DND-41 (cell line): Measurements from ENCODE around the gene OTOF.

ENCODE experiments used
- EZH2 ChIP-seq: IDR thresholded peaks from 3 replicates; pipeline ENCODE4 v1.6.1; 2012; ENCODE audit warnings: borderline replicate concordance, low read depth, mild to moderate bottlenecking, moderate library complexity, low read length, inconsistent platforms; ENCODE audit not compliant: severe bottlenecking
- TF ChIP-seq, protein P1 (sequence below): IDR thresholded peaks from 2 replicates; pipeline ENCODE4 v1.5.1; 2012; ENCODE audit warnings: borderline replicate concordance, low read length, moderate library complexity, mild to moderate bottlenecking; ENCODE audit not compliant: poor library complexity, severe bottlenecking; ENCODE audit errors: extremely low read depth

- TF ChIP-seq, protein P1, sequence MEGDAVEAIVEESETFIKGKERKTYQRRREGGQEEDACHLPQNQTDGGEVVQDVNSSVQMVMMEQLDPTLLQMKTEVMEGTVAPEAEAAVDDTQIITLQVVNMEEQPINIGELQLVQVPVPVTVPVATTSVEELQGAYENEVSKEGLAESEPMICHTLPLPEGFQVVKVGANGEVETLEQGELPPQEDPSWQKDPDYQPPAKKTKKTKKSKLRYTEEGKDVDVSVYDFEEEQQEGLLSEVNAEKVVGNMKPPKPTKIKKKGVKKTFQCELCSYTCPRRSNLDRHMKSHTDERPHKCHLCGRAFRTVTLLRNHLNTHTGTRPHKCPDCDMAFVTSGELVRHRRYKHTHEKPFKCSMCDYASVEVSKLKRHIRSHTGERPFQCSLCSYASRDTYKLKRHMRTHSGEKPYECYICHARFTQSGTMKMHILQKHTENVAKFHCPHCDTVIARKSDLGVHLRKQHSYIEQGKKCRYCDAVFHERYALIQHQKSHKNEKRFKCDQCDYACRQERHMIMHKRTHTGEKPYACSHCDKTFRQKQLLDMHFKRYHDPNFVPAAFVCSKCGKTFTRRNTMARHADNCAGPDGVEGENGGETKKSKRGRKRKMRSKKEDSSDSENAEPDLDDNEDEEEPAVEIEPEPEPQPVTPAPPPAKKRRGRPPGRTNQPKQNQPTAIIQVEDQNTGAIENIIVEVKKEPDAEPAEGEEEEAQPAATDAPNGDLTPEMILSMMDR = no peak
- no peak for TF ChIP-seq EZH2
These were observed 21.3 kb downstream of the OTOF start for GRCh38 chr2:26456440-26457250.
